H9 (cell line): ENCODE data around the gene CDH8. TPM values are rescaled to one million over a fixed set of nuclear protein-coding genes. Genes with fewer than 3 reads are reported as not detected.

Experiments used
- DNase-seq: peaks from one replicate; pipeline ENCODE4 v3.0.0-alpha.2; 2017
- H2AFZ ChIP-seq: one replicate; pipeline ENCODE4 v1.6.1; 2013; ENCODE audit warnings: mild to moderate bottlenecking, low read length, control low read depth, moderate library complexity
- H2AK5ac ChIP-seq: 2 replicates; pipeline ENCODE4 v1.6.1; 2013; ENCODE audit warnings: low read length, control low read depth, mixed read lengths; ENCODE audit not compliant: insufficient read length
- H2BK120ac ChIP-seq: one replicate; pipeline ENCODE4 v1.6.1; 2013; ENCODE audit warnings: low read depth, mild to moderate bottlenecking, low read length, control low read depth, inconsistent platforms; ENCODE audit not compliant: poor library complexity, severe bottlenecking
- H2BK12ac ChIP-seq: 2 replicates; pipeline ENCODE4 v1.6.1; 2013; ENCODE audit warnings: low read length, control low read depth, mixed read lengths, low read depth; ENCODE audit not compliant: insufficient read length
- H2BK15ac ChIP-seq: 2 replicates; pipeline ENCODE4 v1.6.1; 2013; ENCODE audit warnings: low read depth, low read length, control low read depth
- H2BK20ac ChIP-seq: one replicate; pipeline ENCODE4 v1.6.1; 2013; ENCODE audit warnings: low read depth, mild to moderate bottlenecking, low read length, control low read depth, inconsistent platforms; ENCODE audit not compliant: poor library complexity, severe bottlenecking
- H2BK5ac ChIP-seq: 2 replicates; pipeline ENCODE4 v1.6.1; 2013; ENCODE audit warnings: low read length, control low read depth, mixed read lengths; ENCODE audit not compliant: insufficient read length
- H3K14ac ChIP-seq: 2 replicates; pipeline ENCODE4 v1.6.1; 2013; ENCODE audit warnings: low read length, control low read depth; ENCODE audit not compliant: insufficient read depth
- H3K18ac ChIP-seq: 2 replicates; pipeline ENCODE4 v1.6.1; 2013; ENCODE audit warnings: low read depth, mild to moderate bottlenecking, mixed read lengths, low read length, control low read depth; ENCODE audit not compliant: insufficient read length
- H3K23ac ChIP-seq: 2 replicates; pipeline ENCODE4 v1.6.1; 2013; ENCODE audit warnings: low read length, control low read depth, mixed read lengths, low read depth; ENCODE audit not compliant: insufficient read length
- H3K23me2 ChIP-seq: 2 replicates; pipeline ENCODE4 v1.6.1; 2013; ENCODE audit warnings: low read depth, mild to moderate bottlenecking, mixed read lengths, low read length, control low read depth; ENCODE audit not compliant: insufficient read length, poor library complexity, severe bottlenecking
- H3K27ac ChIP-seq: 2 replicates; pipeline ENCODE4 v1.5.1; 2013; ENCODE audit warnings: low read length, control low read depth, mixed read lengths, low read depth; ENCODE audit not compliant: insufficient read length
- H3K27me3 ChIP-seq: 2 replicates; pipeline ENCODE4 v1.6.1; 2013; ENCODE audit warnings: low read length, control low read depth, inconsistent platforms; ENCODE audit not compliant: insufficient read depth
- H3K4ac ChIP-seq: 2 replicates; pipeline ENCODE4 v1.6.1; 2013; ENCODE audit warnings: low read depth, mild to moderate bottlenecking, control low read depth, inconsistent platforms, low read length, moderate library complexity
- H3K4me1 ChIP-seq: 2 replicates; pipeline ENCODE4 v1.6.1; 2013; ENCODE audit warnings: low read length, control low read depth, inconsistent platforms; ENCODE audit not compliant: insufficient read depth
- H3K4me2 ChIP-seq: 2 replicates; pipeline ENCODE4 v1.6.1; 2013; ENCODE audit warnings: low read length, control low read depth, mixed read lengths; ENCODE audit not compliant: insufficient read length, insufficient read depth
- H3K56ac ChIP-seq: 2 replicates; pipeline ENCODE4 v1.6.1; 2013; ENCODE audit warnings: low read depth, mild to moderate bottlenecking, mixed read lengths, low read length, control low read depth; ENCODE audit not compliant: insufficient read length
- H3K79me1 ChIP-seq: 2 replicates; pipeline ENCODE4 v1.6.1; 2013; ENCODE audit warnings: low read depth, mild to moderate bottlenecking, moderate library complexity, low read length, control low read depth, inconsistent platforms; ENCODE audit not compliant: insufficient read depth, poor library complexity, severe bottlenecking
- H3K79me2 ChIP-seq: 2 replicates; pipeline ENCODE4 v1.6.1; 2013; ENCODE audit warnings: low read length, control low read depth, inconsistent platforms; ENCODE audit not compliant: insufficient read depth
- H3K9ac ChIP-seq: 2 replicates; pipeline ENCODE4 v1.6.1; 2013; ENCODE audit warnings: low read length, control low read depth, mixed read lengths; ENCODE audit not compliant: insufficient read length; ENCODE audit errors: extremely low read depth
- H3K9me3 ChIP-seq: one replicate; pipeline ENCODE4 v1.6.1; 2013; ENCODE audit warnings: low read depth, low read length, inconsistent platforms; ENCODE audit not compliant: control insufficient read depth
- H3T11ph ChIP-seq: one replicate; pipeline ENCODE4 v1.6.1; 2013; ENCODE audit warnings: mild to moderate bottlenecking, low read length, control low read depth, inconsistent platforms
- H4K20me1 ChIP-seq: one replicate; pipeline ENCODE4 v1.6.1; 2013; ENCODE audit not compliant: control insufficient read depth, insufficient read length, insufficient read depth
- H4K5ac ChIP-seq: 2 replicates; pipeline ENCODE4 v1.6.1; 2013; ENCODE audit warnings: low read depth, mild to moderate bottlenecking, mixed read lengths, low read length, control low read depth; ENCODE audit not compliant: insufficient read length
- H4K8ac ChIP-seq: replicated peaks from 2 replicates; pipeline ENCODE4 v1.6.1; 2013; ENCODE audit warnings: low read length, control low read depth, mixed read lengths, low read depth; ENCODE audit not compliant: insufficient read length
- H4K91ac ChIP-seq: 2 replicates; pipeline ENCODE4 v1.6.1; 2013; ENCODE audit warnings: low read depth, mild to moderate bottlenecking, moderate library complexity, mixed read lengths, low read length, control low read depth; ENCODE audit not compliant: insufficient read length
- H3K27ac Mint-ChIP-seq, 3 experiments: 2 replicates in 2 of 3; 3 replicates in 1 of 3; pipeline ENCODE4 v1.8.0; 2020 to 2021; ENCODE audit warnings: mixed read lengths in 3 of 3, mild to moderate bottlenecking in 1 of 3, moderate library complexity in 1 of 3
- H3K27me3 Mint-ChIP-seq: 2 replicates; pipeline ENCODE4 v1.8.0; 2021; ENCODE audit warnings: low read depth, mild to moderate bottlenecking, moderate library complexity, mixed read lengths
- H3K36me3 Mint-ChIP-seq, 3 experiments: 2 replicates in 2 of 3; 3 replicates in 1 of 3; pipeline ENCODE4 v1.8.0; 2020 to 2021; ENCODE audit warnings: low read depth in 3 of 3, mixed read lengths in 3 of 3; ENCODE audit not compliant: insufficient read depth in 1 of 3
- H3K4me1 Mint-ChIP-seq, 2 experiments: 2 replicates each; pipeline ENCODE4 v1.8.0; 2020; ENCODE audit warnings: mixed read lengths in 2 of 2
- H3K4me3 Mint-ChIP-seq, 2 experiments: 2 replicates in 1 of 2; 3 replicates in 1 of 2; pipeline ENCODE4 v1.8.0; 2020 to 2021; ENCODE audit warnings: mild to moderate bottlenecking in 2 of 2, mixed read lengths in 2 of 2, moderate library complexity in 1 of 2
- H3K9me3 Mint-ChIP-seq, 2 experiments: 2 replicates in 1 of 2; 3 replicates in 1 of 2; pipeline ENCODE4 v1.8.0; 2020; ENCODE audit warnings: mild to moderate bottlenecking in 2 of 2, mixed read lengths in 2 of 2, moderate library complexity in 1 of 2
- CTCF ChIP-seq: fragments of 200-600 bp; sonication (generic); conservative IDR thresholded peaks from 3 replicates; pipeline ENCODE4 v1.8.0; 2021; ENCODE audit warnings: antibody characterized with exemption, mild to moderate bottlenecking
- WGBS: extraction: QIAGEN DNeasy Blood & Tissue Kit; methylation state at CpG from one replicate; pipeline ENCODE4 v1.1.7; 2013; ENCODE audit warnings: missing lambda C conversion rate, low lambda C conversion rate, mixed read lengths; ENCODE audit not compliant: insufficient read length; ENCODE audit errors: extremely low coverage; 5-methylcytosine and 5-hydroxymethylcytosine counted together
- total RNA-seq: library from RNA; stranded (reverse); gene quantifications from 2 replicates; pipeline ENCODE4 v1.2.1, GENCODE V29; 2021

The CDH8 gene
- total RNA-seq, 1 experiment from 2014 or later, result 12.0 TPM

- H3K27me3 Mint-ChIP-seq, result no peaks in the 10 kb centered on the region
- H3K14ac ChIP-seq, result no peak overlapping the region
- no peak overlapping the region for H3K27ac ChIP-seq
- no peak overlapping the region for H3K56ac ChIP-seq
- H3K23me2 ChIP-seq, result no peaks in the 10 kb centered on the region
- H2BK20ac ChIP-seq, result no peak overlapping the region
- no peaks in the 10 kb centered on the region for H3K4me1 ChIP-seq
- no peak overlapping the region for H3T11ph ChIP-seq
- no peaks in the 10 kb centered on the region for H3K27me3 ChIP-seq
- H4K8ac ChIP-seq, result no peak overlapping the region
- WGBS, result no CpG with 5 or more reads among the region's 2 CpGs
- no peak overlapping the region for H4K5ac ChIP-seq
- no peak overlapping the region for H2AK5ac ChIP-seq
- no peaks in the 10 kb centered on the region for H3K79me2 ChIP-seq
- H3K23ac ChIP-seq, result no peak overlapping the region
- H4K91ac ChIP-seq, result no peak overlapping the region
- H4K20me1 ChIP-seq, result no peaks in the 10 kb centered on the region
- no peak for DNase-seq
- no peak overlapping the region for H3K9ac ChIP-seq
- no peak overlapping the region for H3K4me2 ChIP-seq
- H2BK15ac ChIP-seq, result no peak overlapping the region
- H3K4me1 Mint-ChIP-seq, result peaks cover 0 to 3% of the 10 kb centered on the region in 2 experiments; a peak in 1 of 4 replicates
- H3K4ac ChIP-seq, result no peak overlapping the region
- peaks cover 2 to 5% of the 10 kb centered on the region in 2 experiments; a peak in 3 of 5 replicates for H3K9me3 Mint-ChIP-seq
- no peak overlapping the region for H3K4me3 Mint-ChIP-seq
- H2BK120ac ChIP-seq, result no peak overlapping the region
- H3K36me3 Mint-ChIP-seq, result peaks cover 2 to 4% (median 4%) of the 10 kb centered on the region in 3 experiments; a peak in 4 of 7 replicates
- TF ChIP-seq CTCF, result no peak
- no peaks in the 10 kb centered on the region for H3K9me3 ChIP-seq
- no peak overlapping the region for H3K18ac ChIP-seq
- H3K27ac Mint-ChIP-seq, result no peak overlapping the region
- no peak overlapping the region for H2BK5ac ChIP-seq
- no peak overlapping the region for H2BK12ac ChIP-seq
- no peaks in the 10 kb centered on the region for H3K79me1 ChIP-seq
- no peak overlapping the region for H2AFZ ChIP-seq
Observed at GRCh38 chr16:61798741-61799140, 237.5 kb downstream of the CDH8 start.
